H1 (cell line): ENCODE results near the gene SRSF12. TPM values are rescaled to one million over a fixed set of nuclear protein-coding genes. Genes with fewer than 3 reads are reported as not detected.

Source experiments
- CTCF ChIA-PET: fragments of 300-600 bp; sonication (Branson Sonifier 250); formaldehyde crosslinking; loops from one replicate; lab custom pipeline; 2021; ENCODE audit not compliant: partially characterized antibody; lab: Charles Lee
- POLR2A ChIA-PET: fragments of 300-600 bp; sonication (Branson Sonifier 250); formaldehyde crosslinking; loops from one replicate; lab custom pipeline; 2021; ENCODE audit warnings: inconsistent platforms; ENCODE audit not compliant: partially characterized antibody; lab: Charles Lee
- DNase-seq, 2 experiments: peaks; one replicate each; pipeline versions ENCODE4 v3.0.0 to v3.0.0-alpha.2; 2010 to 2022; ENCODE audit warnings: low spot score in 2 of 2, low read depth in 1 of 2, mixed read lengths in 1 of 2
- FAIRE-seq: peaks from 2 replicates; lab custom pipeline; 2011; peaks lifted over from hg19 to GRCh38; lab: Jason Lieb, UNC
- H2AFZ ChIP-seq: 2 replicates; pipeline ENCODE4 v1.8.1; 2012; ENCODE audit warnings: low read length, inconsistent platforms
- H2AK5ac ChIP-seq: 2 replicates; pipeline ENCODE4 v1.6.1; 2013; ENCODE audit warnings: low read depth, low read length
- H2BK120ac ChIP-seq: replicated peaks from 2 replicates; pipeline ENCODE3; 2013; ENCODE audit warnings: low read depth, low read length, inconsistent platforms
- H2BK12ac ChIP-seq: 2 replicates; pipeline ENCODE4 v1.6.1; 2013; ENCODE audit warnings: low read depth, low read length
- H2BK15ac ChIP-seq: 2 replicates; pipeline ENCODE4 v1.6.1; 2013; ENCODE audit warnings: low read length
- H2BK20ac ChIP-seq: 2 replicates; pipeline ENCODE4 v1.6.1; 2013; ENCODE audit warnings: low read length
- H2BK5ac ChIP-seq: 2 replicates; pipeline ENCODE4 v1.6.1; 2013; ENCODE audit warnings: low read depth, low read length
- H3K14ac ChIP-seq: 2 replicates; pipeline ENCODE4 v1.6.1; 2013; ENCODE audit warnings: inconsistent platforms; ENCODE audit not compliant: insufficient read length
- H3K18ac ChIP-seq: 2 replicates; pipeline ENCODE4 v1.6.1; 2013; ENCODE audit warnings: low read length; ENCODE audit errors: extremely low read depth
- H3K23ac ChIP-seq: 2 replicates; pipeline ENCODE4 v1.6.1; 2013; ENCODE audit warnings: inconsistent platforms; ENCODE audit not compliant: insufficient read length
- H3K23me2 ChIP-seq: 2 replicates; pipeline ENCODE4 v1.6.1; 2013; ENCODE audit warnings: low read depth, low read length
- H3K27ac ChIP-seq: 2 replicates; pipeline ENCODE4 v1.6.1; 2011; ENCODE audit warnings: low read depth, low read length, inconsistent platforms
- H3K27me3 ChIP-seq, 4 experiments: replicated peaks in 1 of 4; 1 replicate in 1 of 4; 2 replicates in 3 of 4; pipeline versions ENCODE4 v1.6.1 to v1.8.1; 2011 to 2013; ENCODE audit warnings: low read length in 3 of 4, mild to moderate bottlenecking in 3 of 4, inconsistent platforms in 2 of 4, mixed read lengths in 2 of 4, moderate library complexity in 1 of 4; ENCODE audit not compliant: control insufficient read depth in 3 of 4, insufficient read depth in 3 of 4; ENCODE audit errors: extremely low read depth in 1 of 4
- H3K36me3 ChIP-seq, 4 experiments: 2 replicates each; pipeline versions ENCODE4 v1.6.1 to v1.8.1; 2011 to 2013; ENCODE audit warnings: mild to moderate bottlenecking in 4 of 4, low read length in 3 of 4, moderate library complexity in 2 of 4, control low read depth in 1 of 4, inconsistent platforms in 1 of 4; ENCODE audit not compliant: insufficient read depth in 4 of 4, control insufficient read depth in 2 of 4
- H3K4ac ChIP-seq: replicated peaks from 2 replicates; pipeline ENCODE3; 2013; ENCODE audit warnings: low read length, low read depth, mixed read lengths, inconsistent platforms; ENCODE audit not compliant: insufficient read length
- H3K4me1 ChIP-seq, 4 experiments: replicated peaks in 1 of 4; 1 replicate in 1 of 4; 2 replicates in 3 of 4; pipeline versions ENCODE4 v1.6.1 to v1.8.1; 2011 to 2013; ENCODE audit warnings: low read length in 3 of 4, inconsistent platforms in 2 of 4, mixed read lengths in 1 of 4; ENCODE audit not compliant: insufficient read depth in 4 of 4, control insufficient read depth in 3 of 4
- H3K4me2 ChIP-seq, 2 experiments: 2 replicates each; pipeline versions ENCODE4 v1.6.1 to v1.8.1; 2011 to 2013; ENCODE audit warnings: low read depth in 2 of 2, low read length in 2 of 2, control low read depth in 1 of 2, inconsistent platforms in 1 of 2, mild to moderate bottlenecking in 1 of 2; ENCODE audit not compliant: insufficient read depth in 1 of 2
- H3K4me3 ChIP-seq, 4 experiments: fragments of 200-600, 300-600 bp in 1 of 4; sonication (generic), shearing (Covaris generic), sonication (Bioruptor Twin) in 1 of 4; 2 replicates each; pipeline versions ENCODE4 v1.5.1 to v1.8.1; 2011 to 2016; ENCODE audit warnings: low read length in 4 of 4, low read depth in 3 of 4, control low read depth in 2 of 4, inconsistent platforms in 2 of 4, mild to moderate bottlenecking in 2 of 4, mixed read lengths in 1 of 4, moderate library complexity in 1 of 4; ENCODE audit not compliant: insufficient read depth in 2 of 4; ENCODE audit errors: extremely low read depth in 1 of 4
- H3K56ac ChIP-seq: replicated peaks from 2 replicates; pipeline ENCODE3; 2013; ENCODE audit warnings: low read depth, mild to moderate bottlenecking, mixed read lengths, low read length, inconsistent platforms; ENCODE audit not compliant: insufficient read length
- H3K79me1 ChIP-seq: 2 replicates; pipeline ENCODE4 v1.6.1; 2013; ENCODE audit warnings: low read depth, low read length, control low read depth
- H3K79me2 ChIP-seq, 2 experiments: 2 replicates each; pipeline versions ENCODE4 v1.6.1 to v1.8.1; 2012 to 2013; ENCODE audit warnings: low read length in 2 of 2, mild to moderate bottlenecking in 2 of 2, inconsistent platforms in 1 of 2; ENCODE audit not compliant: insufficient read depth in 2 of 2, control insufficient read depth in 1 of 2
- H3K9ac ChIP-seq, 4 experiments: replicated peaks in 1 of 4; 1 replicate in 1 of 4; 2 replicates in 3 of 4; pipeline versions ENCODE4 v1.6.1 to v1.8.1; 2011 to 2013; ENCODE audit warnings: low read depth in 3 of 4, low read length in 3 of 4, control low read depth in 2 of 4, mild to moderate bottlenecking in 2 of 4, moderate library complexity in 2 of 4, inconsistent platforms in 1 of 4; ENCODE audit errors: extremely low read depth in 1 of 4
- H3K9me3 ChIP-seq, 2 experiments: 2 replicates each; pipeline versions ENCODE4 v1.6.1 to v1.8.1; 2012 to 2013; ENCODE audit warnings: mild to moderate bottlenecking in 2 of 2, moderate library complexity in 2 of 2, control low read depth in 1 of 2, inconsistent platforms in 1 of 2, low read depth in 1 of 2, low read length in 1 of 2, mixed read lengths in 1 of 2; ENCODE audit not compliant: insufficient read depth in 2 of 2
- H4K20me1 ChIP-seq, 2 experiments: replicated peaks in 1 of 2; 2 replicates each; pipeline versions ENCODE3 to v1.8.1; 2011 to 2013; ENCODE audit warnings: inconsistent platforms in 2 of 2, low read length in 2 of 2, mild to moderate bottlenecking in 1 of 2; ENCODE audit not compliant: insufficient read depth in 2 of 2, control insufficient read depth in 1 of 2
- H4K5ac ChIP-seq: 2 replicates; pipeline ENCODE4 v1.6.1; 2013; ENCODE audit warnings: low read length, low read depth, mixed read lengths, inconsistent platforms; ENCODE audit not compliant: insufficient read length
- H4K8ac ChIP-seq: 2 replicates; pipeline ENCODE4 v1.8.0; 2013; ENCODE audit warnings: mild to moderate bottlenecking, moderate library complexity, low read length, inconsistent platforms; ENCODE audit not compliant: insufficient read depth; ENCODE audit errors: extremely low read depth
- H4K91ac ChIP-seq: replicated peaks from 2 replicates; pipeline ENCODE3; 2013; ENCODE audit warnings: low read length, mixed read lengths, inconsistent platforms; ENCODE audit not compliant: insufficient read length
- CTCF ChIP-seq, 3 experiments: IDR thresholded peaks; 1 replicate in 2 of 3; 2 replicates in 1 of 3; pipeline versions ENCODE4 v1.5.1 to v1.6.1; 2011; ENCODE audit warnings: low read length in 3 of 3, mild to moderate bottlenecking in 3 of 3, inconsistent platforms in 2 of 3, low read depth in 1 of 3, moderate library complexity in 1 of 3; ENCODE audit not compliant: insufficient read depth in 1 of 3; ENCODE audit errors: control extremely low read depth in 1 of 3
- EP300 ChIP-seq, 2 experiments: IDR thresholded peaks; 1 replicate in 1 of 2; 2 replicates in 1 of 2; pipeline ENCODE4 v1.6.1; 2011 to 2012; ENCODE audit warnings: low read depth in 2 of 2, low read length in 2 of 2, mild to moderate bottlenecking in 2 of 2, borderline replicate concordance in 1 of 2, inconsistent platforms in 1 of 2, moderate library complexity in 1 of 2
- JUND ChIP-seq: IDR thresholded peaks from 2 replicates; pipeline ENCODE4 v1.6.1; 2011; ENCODE audit warnings: mild to moderate bottlenecking, improper control_type of control experiment, low read length
- RAD21 ChIP-seq, 2 experiments: IDR thresholded peaks in 1 of 2; conservative IDR thresholded peaks in 1 of 2; 2 replicates each; pipeline ENCODE4 v1.6.1; 2011; ENCODE audit warnings: low read depth in 2 of 2, low read length in 2 of 2, improper control_type of control experiment in 1 of 2, inconsistent platforms in 1 of 2, mild to moderate bottlenecking in 1 of 2, moderate library complexity in 1 of 2
- RFX5 ChIP-seq: IDR thresholded peaks from 2 replicates; pipeline ENCODE4 v1.6.1; 2011; ENCODE audit warnings: low read depth, low read length, improper control_type of control experiment, borderline replicate concordance
- SP2 ChIP-seq: IDR thresholded peaks from 2 replicates; pipeline ENCODE4 v1.6.1; 2012; ENCODE audit warnings: mild to moderate bottlenecking, low read length, inconsistent platforms
- polyA plus RNA-seq, 7 experiments: library from polyadenylated mRNA; depleted of rRNA in 3 of 7; stranded (reverse) in 5 of 7; unstranded in 2 of 7; fragments of >200 nt in 5 of 7; fragments of 200-250 nt in 2 of 7; gene quantifications; 1 replicate in 5 of 7; 2 replicates in 1 of 7; 4 replicates in 1 of 7; pipeline versions ENCODE4 v1.2.1 to v1.2.3, GENCODE V29; 2011 to 2013; ENCODE audit warnings: missing spikeins in 2 of 7, mixed read lengths in 2 of 7
- total RNA-seq: library from RNA; stranded (reverse); fragmentation: NEBNext Ultra II Directional; extraction: Animal tissue kit (Norgen Biotek cat#: 25700); gene quantifications from 2 replicates; pipeline ENCODE4 v1.2.1, GENCODE V29; 2021

Gene SRSF12
- total and polyA plus RNA-seq, 2 of the 8 experiments (the other 6 are each of a cell fraction or from before 2014, with no cell fraction given) = 2.6 to 4.2 TPM

GRCh38 chr6:89122625-89123024, 4.8 kb upstream of the SRSF12 start:
- H3K23ac ChIP-seq = no peak overlapping the region
- POLR2A ChIA-PET = interaction anchor here (0.7 kb wide), 1 partner anchor 189 kb away, joined by 3 read pairs; no protein-coding TSS in a partner anchor
- H3K79me2 ChIP-seq = no peaks in the 10 kb centered on the region
- H4K5ac ChIP-seq = no peak overlapping the region
- no peak overlapping the region for H4K8ac ChIP-seq
- H3K14ac ChIP-seq = no peak overlapping the region
- H2BK120ac ChIP-seq = no peak overlapping the region
- H3K4me2 ChIP-seq = no peak overlapping the region
- no peak overlapping the region for H3K56ac ChIP-seq
- no peaks in the 10 kb centered on the region for H3K79me1 ChIP-seq
- no peak overlapping the region for H3K18ac ChIP-seq
- H2BK20ac ChIP-seq = no peak overlapping the region
- no peak overlapping the region for H2BK5ac ChIP-seq
- no peak overlapping the region for H2AFZ ChIP-seq
- H3K4me3 ChIP-seq = no peak overlapping the region
- H2AK5ac ChIP-seq = no peak overlapping the region
- no peak overlapping the region for H4K91ac ChIP-seq
- no peaks in the 10 kb centered on the region for H3K4me1 ChIP-seq
- no peak overlapping the region for H3K4ac ChIP-seq
- peak; percentile 60 for FAIRE-seq
- H3K23me2 ChIP-seq = peaks cover 3% of the 10 kb centered on the region; the same call in 1 of the 2 replicates
- H4K20me1 ChIP-seq = no peaks in the 10 kb centered on the region
- no peak overlapping the region for H3K9ac ChIP-seq
- H3K27me3 ChIP-seq = peaks cover 7 to 16% (median 15%) of the 10 kb centered on the region in 4 experiments
- no peak for DNase-seq
- H2BK15ac ChIP-seq = no peak overlapping the region
- TF ChIP-seq JUND = no peak
- TF ChIP-seq CTCF (IDR thresholded peaks at IDR 0.05; ENCODE audit: control extremely low read depth in 1 of 3, insufficient read depth in 1 of 3, low read depth in 1 of 3, low read length in 3 of 3) = peak in 2 of 3 experiments; percentile 49 to 57; a peak in 2 of 4 replicates
- TF ChIP-seq EP300 (IDR thresholded peaks at IDR 0.05; ENCODE audit: borderline replicate concordance in 1 of 2, low read depth in 2 of 2, low read length in 2 of 2) = no peak
- no peak for TF ChIP-seq RFX5
- TF ChIP-seq SP2 = no peak
- TF ChIP-seq RAD21 (IDR thresholded peaks at IDR 0.05 in 1 of 2, conservative IDR thresholded peaks at IDR 0.05 in 1 of 2; ENCODE audit: low read depth in 2 of 2, low read length in 2 of 2) = peak; percentile 77 to 82
- TF ChIP-seq, all 59 proteins: peak for 2
- Histone ChIP-seq H3K36me3 (no peaks in the 10 kb centered on the region), H3K9me3 (no peaks in the 10 kb centered on the region), H3K27ac (no peak overlapping the region), H2BK12ac (no peak overlapping the region)
- CTCF ChIA-PET = interaction anchor here (0.7 to 6.0 kb wide), 19 partner anchors 8 to 482 kb away, joined by 3 to 41 read pairs (median 4); partner anchors contain the start of gene GABRR1
